Stimulated activated CD4-positive, alpha-beta T cell treated with anti-CD3 and anti-CD28 coated beads, Interleukin-2, amount 100 ng/mL, for 4 hours (primary cell): ENCODE measurements around the gene AHRR.
"Not testable (repeated sequence)": the region's sequence is repeated elsewhere in the genome, so short reads cannot be mapped to it uniquely, and the experiment has no call there.

Experiments
- DNase-seq: peaks from one replicate; pipeline ENCODE4 v3.0.0-alpha.2; 2020; ENCODE audit warnings: low read depth

The AHRR gene

DNA sequence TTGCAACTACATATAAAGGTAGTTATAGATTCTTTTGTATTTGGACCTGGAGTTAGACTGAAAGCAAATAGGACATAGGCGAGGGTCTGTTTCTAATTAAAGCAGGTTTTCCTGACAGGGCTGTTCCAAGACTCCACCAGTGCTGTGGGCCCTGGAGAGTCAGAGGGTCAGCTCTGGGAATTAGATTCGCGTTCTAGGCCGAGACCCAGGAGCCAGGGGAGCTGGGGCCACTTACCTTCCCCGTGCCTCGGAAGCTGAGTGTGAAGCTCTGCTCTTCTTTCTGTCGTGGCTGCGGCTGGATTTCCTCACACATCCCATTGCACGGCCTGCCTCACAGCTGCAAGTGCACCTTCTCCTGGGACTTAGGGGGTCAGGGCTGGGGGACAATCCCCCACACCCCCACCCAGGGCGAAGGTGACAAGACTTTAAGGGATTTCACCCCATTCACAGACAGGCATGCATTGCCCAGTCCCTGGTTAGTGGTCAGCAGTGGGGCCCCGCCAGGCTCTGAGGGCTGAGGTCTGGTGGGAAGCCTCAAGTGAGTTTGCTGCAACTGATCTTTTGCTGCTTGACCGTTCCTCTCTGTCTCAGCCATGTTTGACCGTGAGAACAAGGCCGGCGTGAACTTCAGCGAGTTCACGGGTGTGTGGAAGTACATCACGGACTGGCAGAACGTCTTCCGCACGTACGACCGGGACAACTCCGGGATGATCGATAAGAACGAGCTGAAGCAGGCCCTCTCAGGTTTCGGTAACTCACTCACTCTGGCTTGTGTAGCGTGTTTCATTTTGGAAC lies 15.3 kb upstream of the AHRR start:
- no peak for DNase-seq

- no peak for DNase-seq
Observed at GRCh38 chr5:307306-307705, 14.2 kb upstream of the AHRR start.

GRCh38 chr5:307794-308579 lies 13.5 kb upstream of the AHRR start:
- no peak for DNase-seq

- DNase-seq, result no peak
Observed at GRCh38 chr5:308672-309271, 12.7 kb upstream of the AHRR start.

- not testable (repeated sequence) for DNase-seq
Observed at GRCh38 chr5:309831-310230, 11.7 kb upstream of the AHRR start.

- DNase-seq, result no peak
Observed at GRCh38 chr5:310516-310915, 11.0 kb upstream of the AHRR start.

DNA sequence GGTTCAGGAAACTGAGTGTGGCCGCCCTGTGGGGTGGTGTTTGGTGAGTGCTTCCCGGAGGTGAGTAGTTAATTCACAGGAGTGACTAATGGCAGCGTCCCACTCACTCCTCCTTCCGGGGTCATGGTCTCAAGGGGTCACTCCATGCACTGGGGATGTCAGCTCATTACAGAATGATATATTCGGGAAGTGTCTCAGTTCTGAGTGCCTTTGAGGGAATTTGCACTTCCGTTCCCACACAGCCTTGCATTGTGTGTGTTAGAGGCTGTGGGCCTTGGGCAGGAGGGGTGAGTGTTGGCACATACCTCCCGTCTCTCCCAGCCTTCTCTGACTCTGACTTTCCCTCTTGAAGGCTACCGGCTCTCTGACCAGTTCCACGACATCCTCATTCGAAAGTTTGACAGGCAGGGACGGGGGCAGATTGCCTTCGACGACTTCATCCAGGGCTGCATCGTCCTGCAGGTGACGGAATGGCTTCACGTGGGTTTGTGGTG lies 10.5 kb upstream of the AHRR start:
- DNase-seq, result no peak

- DNase-seq, result no peak
Observed at GRCh38 chr5:311963-312362, 9.6 kb upstream of the AHRR start.

DNA sequence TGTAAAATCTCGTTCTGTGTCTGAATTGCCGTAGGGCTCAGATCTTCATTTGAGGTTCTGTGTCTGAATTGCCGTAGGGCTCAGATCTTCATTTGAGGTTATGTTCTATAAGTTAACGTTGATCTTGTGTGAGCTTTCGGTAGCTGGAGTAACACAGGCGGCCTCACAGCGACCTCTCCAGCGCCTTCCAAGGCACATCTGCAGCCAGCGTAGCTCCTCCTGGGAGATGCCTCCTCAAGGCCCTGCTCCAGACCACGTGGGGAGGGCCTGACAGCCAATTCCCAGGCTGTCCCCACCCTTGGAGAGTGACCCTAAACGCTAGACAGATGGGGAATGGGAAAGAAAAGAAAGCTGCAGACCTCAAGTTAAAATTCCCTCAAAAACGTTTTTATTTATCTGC lies 8.7 kb upstream of the AHRR start:
- no peak for DNase-seq

- no peak for DNase-seq
Observed at GRCh38 chr5:313265-313664, 8.2 kb upstream of the AHRR start.

- no peak for DNase-seq
Observed at GRCh38 chr5:313806-314376, 7.6 kb upstream of the AHRR start.

DNA sequence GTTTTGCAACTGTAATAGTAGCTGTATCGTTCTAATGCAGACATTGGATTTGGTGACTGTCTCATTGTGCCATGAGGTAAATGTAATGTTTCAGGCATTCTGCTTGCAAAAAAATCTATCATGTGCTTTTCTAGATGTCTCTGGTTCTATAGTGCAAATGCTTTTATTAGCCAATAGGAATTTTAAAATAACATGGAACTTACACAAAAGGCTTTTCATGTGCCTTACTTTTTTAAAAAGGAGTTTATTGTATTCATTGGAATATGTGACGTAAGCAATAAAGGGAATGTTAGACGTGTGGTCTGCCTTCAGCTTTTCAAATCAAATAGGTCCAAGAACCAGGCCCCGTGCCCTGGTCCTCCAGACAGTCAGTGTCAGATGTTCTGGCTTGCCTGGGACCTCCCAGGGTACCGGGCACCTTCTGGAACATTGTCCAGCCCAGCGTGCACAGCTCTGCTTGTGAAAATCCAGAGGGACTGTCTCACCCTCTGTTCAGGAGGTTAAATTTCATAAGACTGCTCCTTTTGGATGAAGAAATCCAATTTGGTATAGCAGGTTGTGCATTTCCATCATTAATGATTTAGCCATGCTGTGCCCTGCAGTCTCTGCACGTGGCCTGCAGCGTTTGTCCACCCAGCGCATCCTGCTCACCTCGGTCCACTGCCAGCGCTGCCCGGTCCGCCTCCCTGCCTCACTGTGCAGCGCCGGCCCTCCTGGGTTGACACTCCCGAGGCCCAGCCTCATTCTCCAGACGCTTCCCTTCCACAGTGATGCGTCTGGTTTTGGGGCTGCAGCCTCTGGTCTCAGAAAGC lies 6.6 kb upstream of the AHRR start:
- DNase-seq, result no peak

DNA sequence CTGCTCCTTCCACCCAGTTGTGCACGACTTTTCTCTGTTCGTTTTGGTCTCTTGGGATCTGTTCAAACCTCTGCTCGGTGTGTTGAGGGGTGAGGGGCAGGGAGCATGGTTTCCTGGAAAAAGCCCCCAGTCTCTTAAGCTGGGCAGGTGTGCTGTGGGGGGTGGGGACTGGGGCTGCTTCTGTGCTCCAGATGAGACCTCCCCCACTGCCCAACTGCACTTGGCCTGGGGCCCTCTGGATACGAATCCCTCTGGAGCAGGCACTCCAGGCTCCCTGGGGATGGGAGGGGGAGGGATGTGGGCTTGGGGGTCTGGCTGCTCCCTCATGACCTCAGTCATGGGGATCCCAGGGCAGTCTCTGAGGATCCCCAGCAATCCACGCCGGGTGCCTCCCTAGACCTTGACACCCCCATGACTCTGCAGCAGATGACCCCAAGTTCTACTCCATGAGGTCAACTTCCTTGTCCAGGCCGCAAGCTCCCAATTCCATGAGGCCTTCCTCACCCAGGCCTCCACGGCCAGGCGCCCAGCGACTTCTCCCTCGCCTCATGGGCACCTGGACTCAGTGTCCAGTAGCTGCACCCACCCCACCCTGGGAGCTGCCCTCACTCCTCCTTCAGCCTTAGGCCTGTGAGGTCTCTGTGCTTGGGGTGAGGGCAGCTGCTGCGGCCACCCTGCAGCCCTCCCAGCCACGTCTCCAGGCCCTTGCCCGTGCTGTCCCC lies 5.9 kb upstream of the AHRR start:
- DNase-seq, result no peak

DNA sequence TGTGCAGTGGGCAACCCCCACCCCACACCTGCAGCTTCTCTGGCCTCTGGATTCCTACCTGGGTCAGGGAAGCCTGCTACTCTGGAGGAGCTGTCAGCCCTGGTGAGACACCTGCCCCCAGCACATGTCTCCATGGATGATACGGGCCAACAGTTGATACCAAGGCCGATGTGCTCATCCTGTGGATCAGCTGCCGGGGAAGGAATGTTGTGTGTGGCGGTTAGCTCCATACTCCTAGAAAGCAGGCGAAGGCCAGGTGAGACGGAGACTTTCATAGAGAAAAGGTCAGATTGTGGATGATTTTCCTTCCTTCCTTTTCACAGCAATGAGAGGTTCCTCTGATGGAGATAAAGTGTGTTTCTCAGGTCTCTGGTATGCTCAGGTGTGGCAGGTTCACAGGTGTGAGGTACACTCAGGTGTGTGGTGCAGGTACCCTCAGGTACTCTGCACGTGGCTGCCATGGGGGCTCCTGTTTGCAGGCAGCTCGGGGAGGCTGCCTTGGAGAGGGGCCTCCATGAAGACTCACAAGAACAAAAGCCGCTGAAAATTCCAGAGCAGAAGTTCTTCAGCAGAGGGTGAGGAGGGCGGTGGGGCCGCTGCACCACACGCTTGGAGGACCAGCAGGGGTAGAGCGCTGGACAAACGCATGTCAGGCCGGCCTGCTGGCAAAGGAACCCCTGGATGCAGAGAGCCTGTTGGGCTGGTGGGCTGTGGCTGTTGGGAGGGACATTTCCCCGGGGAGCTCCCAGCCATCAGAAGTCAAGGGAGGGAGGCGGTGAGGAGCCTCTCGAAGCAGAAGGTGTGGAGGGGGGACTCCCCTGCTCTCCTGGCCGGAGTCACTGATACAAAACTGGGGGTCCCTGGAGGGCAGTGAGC lies 5.1 kb upstream of the AHRR start:
- no peak for DNase-seq

DNA sequence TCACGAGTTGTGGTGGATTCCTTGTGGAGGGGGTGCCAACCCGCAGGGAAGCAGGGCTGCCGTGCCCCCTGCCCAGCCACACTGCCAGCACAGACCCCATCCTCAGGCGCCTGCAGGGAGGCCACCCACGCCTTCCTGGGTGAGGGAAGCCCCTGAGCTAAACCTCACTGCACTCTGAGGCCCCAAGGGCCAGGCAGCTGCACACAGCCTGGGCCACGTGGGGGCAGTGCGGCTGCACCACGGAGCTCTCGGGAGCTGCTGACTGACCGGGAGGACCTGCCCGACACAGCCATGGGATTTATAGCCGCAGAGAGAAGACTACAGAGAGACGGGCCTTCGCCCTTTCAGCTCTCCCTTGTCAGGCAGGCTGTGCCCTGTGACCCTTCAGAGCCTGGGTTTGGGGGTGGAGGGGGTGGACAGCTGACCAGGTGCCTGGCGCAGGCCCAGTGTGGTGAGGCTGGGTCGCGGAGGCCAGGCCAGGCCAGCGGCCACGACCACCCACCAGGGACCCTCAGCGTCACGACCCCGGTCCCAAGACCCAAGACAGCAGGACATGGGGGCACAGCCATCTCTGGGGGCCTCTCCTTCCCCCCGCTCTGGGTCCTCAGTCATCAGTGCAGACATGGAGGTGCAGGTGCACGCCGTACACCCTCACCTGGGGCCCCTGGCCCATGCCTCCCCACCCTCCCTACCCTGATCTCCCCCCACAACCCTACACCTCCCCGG lies 4.3 kb upstream of the AHRR start:
- DNase-seq, result no peak

DNA sequence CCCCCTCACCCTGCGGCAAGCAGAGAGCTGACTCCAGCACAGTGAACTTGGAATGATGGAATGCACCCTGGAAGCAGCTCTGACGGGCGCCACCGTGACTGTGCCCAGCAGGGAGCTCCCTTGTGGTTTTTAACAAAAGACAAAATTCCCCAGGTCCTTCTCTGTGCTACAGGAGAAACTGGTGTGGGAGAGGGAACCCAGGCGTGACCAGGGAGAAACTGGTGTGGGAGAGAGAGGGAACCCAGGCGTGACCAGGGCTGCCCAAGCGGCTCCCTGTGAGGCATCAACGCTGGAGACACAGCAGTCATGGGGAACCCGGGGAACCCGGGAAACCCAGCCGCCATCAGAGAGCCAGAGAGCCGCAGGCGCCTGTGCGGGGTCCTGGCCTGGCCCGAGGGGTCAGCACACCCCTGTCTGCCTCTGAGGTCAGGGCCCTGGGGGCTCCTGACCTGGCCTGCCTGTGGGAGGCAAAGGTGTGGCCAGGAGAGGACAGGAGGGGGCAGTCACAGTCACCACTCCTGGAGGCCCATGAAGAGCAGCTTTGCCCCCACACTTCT lies 3.1 kb upstream of the AHRR start:
- no peak for DNase-seq

- DNase-seq, result no peak
Observed at GRCh38 chr5:318931-319601, 2.4 kb upstream of the AHRR start.

GRCh38 chr5:320524-321229 lies 837 bp upstream of the AHRR start:
- DNase-seq, result no peak
